ENCODE results near the gene ORM2.

GRCh38 chr9:114281473-114282103 is 48.1 kb upstream of the ORM2 start:
- TF ChIP-seq POLR2A (IDR thresholded peaks at IDR 0.05) (no peak), EP300 (IDR thresholded peaks at IDR 0.05) (no peak)
- TF ChIP-seq, protein P1, sequence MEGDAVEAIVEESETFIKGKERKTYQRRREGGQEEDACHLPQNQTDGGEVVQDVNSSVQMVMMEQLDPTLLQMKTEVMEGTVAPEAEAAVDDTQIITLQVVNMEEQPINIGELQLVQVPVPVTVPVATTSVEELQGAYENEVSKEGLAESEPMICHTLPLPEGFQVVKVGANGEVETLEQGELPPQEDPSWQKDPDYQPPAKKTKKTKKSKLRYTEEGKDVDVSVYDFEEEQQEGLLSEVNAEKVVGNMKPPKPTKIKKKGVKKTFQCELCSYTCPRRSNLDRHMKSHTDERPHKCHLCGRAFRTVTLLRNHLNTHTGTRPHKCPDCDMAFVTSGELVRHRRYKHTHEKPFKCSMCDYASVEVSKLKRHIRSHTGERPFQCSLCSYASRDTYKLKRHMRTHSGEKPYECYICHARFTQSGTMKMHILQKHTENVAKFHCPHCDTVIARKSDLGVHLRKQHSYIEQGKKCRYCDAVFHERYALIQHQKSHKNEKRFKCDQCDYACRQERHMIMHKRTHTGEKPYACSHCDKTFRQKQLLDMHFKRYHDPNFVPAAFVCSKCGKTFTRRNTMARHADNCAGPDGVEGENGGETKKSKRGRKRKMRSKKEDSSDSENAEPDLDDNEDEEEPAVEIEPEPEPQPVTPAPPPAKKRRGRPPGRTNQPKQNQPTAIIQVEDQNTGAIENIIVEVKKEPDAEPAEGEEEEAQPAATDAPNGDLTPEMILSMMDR (IDR thresholded peaks at IDR 0.05) = no peak
